ENCODE measurements around the gene ZNF451. TPM values are rescaled to one million over a fixed set of nuclear protein-coding genes. Genes with fewer than 3 reads are reported as not detected.

The ZNF451 gene
- total RNA-seq, 1 donor, result 65.1 TPM

GRCh38 chr6:57209030-57209429, 119.0 kb downstream of the ZNF451 start:
- Histone ChIP-seq H3K9me3 (ENCODE audit: low read depth, low read length) (no peaks in the 10 kb centered on the region), H3K79me2 (ENCODE audit: insufficient read depth, low read length) (peaks cover 95% of the 10 kb centered on the region), H3K4me3 (ENCODE audit: insufficient read depth, low read length) (no peak overlapping the region), H2AFZ (ENCODE audit: low read length) (no peak overlapping the region), H4K20me1 (ENCODE audit: insufficient read depth, low read length) (peaks cover 6% of the 10 kb centered on the region), H3K4me1 (ENCODE audit: insufficient read depth, low read length) (peaks cover 22% of the 10 kb centered on the region), H3K4me2 (ENCODE audit: insufficient read depth, low read length) (no peak overlapping the region), H3K36me3 (ENCODE audit: insufficient read depth, low read length) (peaks cover 16% of the 10 kb centered on the region), H3K27me3 (ENCODE audit: insufficient read depth, low read length) (no peaks in the 10 kb centered on the region), H3K27ac (ENCODE audit: low read depth, low read length) (no peak overlapping the region)
- no peak for DNase-seq (ENCODE audit: insufficient read length, low spot score, missing footprints)
- no peak for TF ChIP-seq CTCF (IDR thresholded peaks at IDR 0.05; ENCODE audit: extremely low read depth, low read depth, low read length)

- Histone ChIP-seq H3K4me3 (ENCODE audit: insufficient read depth, low read length) (no peak overlapping the region), H2AFZ (ENCODE audit: low read length) (no peak overlapping the region), H4K20me1 (ENCODE audit: insufficient read depth, low read length) (peaks cover 6% of the 10 kb centered on the region), H3K27ac (ENCODE audit: low read depth, low read length) (no peak overlapping the region), H3K4me1 (ENCODE audit: insufficient read depth, low read length) (peaks cover 25% of the 10 kb centered on the region), H3K36me3 (ENCODE audit: insufficient read depth, low read length) (peaks cover 13% of the 10 kb centered on the region), H3K9me3 (ENCODE audit: low read depth, low read length) (no peaks in the 10 kb centered on the region), H3K79me2 (ENCODE audit: insufficient read depth, low read length) (peaks cover 98% of the 10 kb centered on the region), H3K27me3 (ENCODE audit: insufficient read depth, low read length) (no peaks in the 10 kb centered on the region), H3K4me2 (ENCODE audit: insufficient read depth, low read length) (no peak overlapping the region)
- DNase-seq (ENCODE audit: insufficient read length, low spot score, missing footprints), result no peak
- TF ChIP-seq CTCF (IDR thresholded peaks at IDR 0.05; ENCODE audit: extremely low read depth, low read depth, low read length), result no peak
Measured at GRCh38 chr6:57210060-57210459, 120.1 kb downstream of the ZNF451 start.

- Histone ChIP-seq H4K20me1 (ENCODE audit: insufficient read depth, low read length) (peaks cover 3% of the 10 kb centered on the region), H3K9me3 (ENCODE audit: low read depth, low read length) (no peaks in the 10 kb centered on the region), H3K27ac (ENCODE audit: low read depth, low read length) (no peak overlapping the region), H3K4me1 (ENCODE audit: insufficient read depth, low read length) (peaks cover 21% of the 10 kb centered on the region), H2AFZ (ENCODE audit: low read length) (no peak overlapping the region), H3K79me2 (ENCODE audit: insufficient read depth, low read length) (peaks cover 100% of the 10 kb centered on the region), H3K27me3 (ENCODE audit: insufficient read depth, low read length) (no peaks in the 10 kb centered on the region), H3K4me2 (ENCODE audit: insufficient read depth, low read length) (no peak overlapping the region), H3K36me3 (ENCODE audit: insufficient read depth, low read length) (no peaks in the 10 kb centered on the region), H3K4me3 (ENCODE audit: insufficient read depth, low read length) (no peak overlapping the region)
- DNase-seq (ENCODE audit: insufficient read length, low spot score, missing footprints), result no peak
- no peak for TF ChIP-seq CTCF (IDR thresholded peaks at IDR 0.05; ENCODE audit: extremely low read depth, low read depth, low read length)
Measured at GRCh38 chr6:57215260-57215659, 125.3 kb downstream of the ZNF451 start.

- H3K27ac ChIP-seq (ENCODE audit: low read depth, low read length), result peak overlapping the region; percentile 48
- H3K4me1 ChIP-seq (ENCODE audit: insufficient read depth, low read length), result peaks cover 24% of the 10 kb centered on the region
- no peaks in the 10 kb centered on the region for H3K36me3 ChIP-seq (ENCODE audit: insufficient read depth, low read length)
- no peak for DNase-seq (ENCODE audit: insufficient read length, low spot score, missing footprints)
- no peak overlapping the region for H2AFZ ChIP-seq (ENCODE audit: low read length)
- no peaks in the 10 kb centered on the region for H3K9me3 ChIP-seq (ENCODE audit: low read depth, low read length)
- peaks cover 100% of the 10 kb centered on the region for H3K79me2 ChIP-seq (ENCODE audit: insufficient read depth, low read length)
- peak overlapping the region; percentile 73 for H3K4me2 ChIP-seq (ENCODE audit: insufficient read depth, low read length)
- peaks cover 3% of the 10 kb centered on the region for H4K20me1 ChIP-seq (ENCODE audit: insufficient read depth, low read length)
- no peaks in the 10 kb centered on the region for H3K27me3 ChIP-seq (ENCODE audit: insufficient read depth, low read length)
- TF ChIP-seq CTCF (IDR thresholded peaks at IDR 0.05; ENCODE audit: extremely low read depth, low read depth, low read length), result peak; percentile 28
- H3K4me3 ChIP-seq (ENCODE audit: insufficient read depth, low read length), result peak overlapping the region; percentile 47
Measured at GRCh38 chr6:57216235-57217101, 126.5 kb downstream of the ZNF451 start.
